RPMI8226 (cell line): Measurements from ENCODE around the gene XXYLT1.
A peak's percentile ranks its signal among the peaks of the same experiment; 100 is the strongest.
"Not testable (repeated sequence)": the region's sequence is repeated elsewhere in the genome, so short reads cannot be mapped to it uniquely, and the experiment has no call there.

Experiments
- DNase-seq: peaks from one replicate; pipeline ENCODE4 v3.0.0-alpha.2; 2015

Gene XXYLT1

DNA sequence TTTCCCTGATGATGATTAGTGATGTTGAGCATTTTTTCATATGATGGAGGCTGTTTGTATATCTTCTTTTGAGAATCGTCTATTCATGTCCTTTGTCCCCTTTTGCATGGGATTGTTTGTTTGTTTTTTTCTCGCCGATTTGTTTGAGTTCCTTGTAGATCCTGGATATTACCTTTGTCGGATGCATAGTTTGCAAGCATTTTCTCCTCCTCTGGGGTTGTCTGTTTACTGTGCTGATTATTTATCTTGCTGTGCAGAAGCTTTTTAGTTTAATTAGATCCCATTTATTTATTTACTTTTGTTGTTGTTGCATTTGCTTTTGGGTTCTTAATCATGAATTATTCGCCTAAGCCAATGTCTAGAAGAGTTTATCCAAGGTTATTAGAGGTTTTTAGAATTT is 232.8 kb downstream of the XXYLT1 start:
- no peak for DNase-seq

DNA sequence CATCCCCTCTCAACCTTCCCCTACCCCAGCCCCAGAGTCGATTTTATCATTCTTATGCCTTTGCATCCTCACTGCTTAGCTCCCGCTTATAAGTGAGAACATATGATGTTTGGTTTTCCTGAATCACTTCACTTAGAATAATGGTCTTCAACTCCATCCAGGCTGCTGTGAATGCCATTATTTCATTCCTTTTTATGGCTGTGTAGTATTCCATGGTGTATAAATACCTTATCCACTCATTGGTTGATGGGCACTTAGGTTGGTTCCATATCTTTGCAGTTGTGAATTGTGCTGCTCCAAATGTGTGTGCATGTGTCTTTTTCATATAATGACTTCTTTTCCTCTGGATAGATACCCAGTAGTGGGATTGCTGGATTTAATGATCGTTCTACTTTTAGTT is 233.4 kb downstream of the XXYLT1 start:
- not testable (repeated sequence) for DNase-seq

DNA sequence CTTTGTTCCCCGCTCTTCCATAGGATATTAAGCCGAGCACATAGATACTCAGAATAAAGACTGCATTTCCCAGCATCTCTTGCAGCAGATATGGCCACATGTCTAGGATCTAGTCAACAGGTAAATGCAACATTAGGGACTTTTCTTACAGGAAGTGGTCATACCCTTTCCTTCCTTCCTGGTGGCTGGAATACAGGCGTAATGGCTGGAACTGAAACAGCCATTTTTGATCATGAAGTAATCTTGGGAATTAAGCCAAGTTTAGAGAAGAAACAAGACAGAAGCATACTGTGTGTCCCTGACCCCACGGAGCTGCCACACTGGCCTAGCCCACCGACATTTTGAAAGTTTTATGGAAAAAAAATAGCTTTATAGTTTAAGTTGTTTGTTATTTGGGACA is 234.0 kb downstream of the XXYLT1 start:
- no peak for DNase-seq

GRCh38 chr3:195036574-195036973 is 234.4 kb downstream of the XXYLT1 start:
- DNase-seq: no peak

- no peak for DNase-seq
These were observed 234.8 kb downstream of the XXYLT1 start for GRCh38 chr3:195036203-195036505.

GRCh38 chr3:195035345-195036202 is 235.4 kb downstream of the XXYLT1 start:
- peak; percentile 27 for DNase-seq

DNA sequence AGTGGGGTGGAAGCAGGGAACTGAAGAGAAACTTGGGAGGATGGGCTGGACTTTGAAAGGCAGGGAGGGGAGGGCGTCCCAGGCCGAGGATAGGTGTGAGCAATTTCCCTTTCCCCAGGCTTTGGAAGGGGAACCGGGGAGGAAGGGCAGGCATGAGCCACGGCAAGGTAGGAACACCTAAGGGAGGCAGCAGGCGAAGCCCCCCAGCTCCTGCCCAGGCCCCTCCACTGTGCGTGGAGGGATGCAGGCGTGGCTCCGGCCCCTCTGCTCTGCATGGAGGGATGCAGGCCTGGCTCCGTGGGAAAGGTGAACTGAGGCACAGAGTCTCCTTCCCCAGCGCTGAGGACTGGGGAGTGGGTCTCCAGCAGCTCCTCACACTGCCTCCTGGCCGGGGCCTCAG is 236.4 kb downstream of the XXYLT1 start:
- DNase-seq: no peak

DNA sequence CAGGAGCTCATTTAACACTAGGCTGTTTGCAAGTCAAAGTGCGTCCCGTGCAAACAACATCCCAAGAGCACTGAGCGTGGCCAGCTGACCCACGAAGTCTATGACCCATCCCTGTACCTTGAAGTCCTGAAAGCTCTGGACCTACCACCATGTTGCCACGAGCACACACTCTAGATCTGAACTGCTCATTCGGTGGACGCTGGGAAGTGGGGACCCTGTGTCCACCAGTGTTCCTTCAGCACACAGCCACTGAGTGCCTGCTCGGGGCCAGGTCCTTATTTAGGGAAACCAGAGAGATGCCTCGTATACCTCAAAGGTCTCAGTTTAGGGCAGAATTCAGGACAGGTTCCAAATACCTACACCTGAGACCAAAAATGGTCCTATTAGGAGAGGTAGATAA is 236.9 kb downstream of the XXYLT1 start:
- no peak for DNase-seq

DNA sequence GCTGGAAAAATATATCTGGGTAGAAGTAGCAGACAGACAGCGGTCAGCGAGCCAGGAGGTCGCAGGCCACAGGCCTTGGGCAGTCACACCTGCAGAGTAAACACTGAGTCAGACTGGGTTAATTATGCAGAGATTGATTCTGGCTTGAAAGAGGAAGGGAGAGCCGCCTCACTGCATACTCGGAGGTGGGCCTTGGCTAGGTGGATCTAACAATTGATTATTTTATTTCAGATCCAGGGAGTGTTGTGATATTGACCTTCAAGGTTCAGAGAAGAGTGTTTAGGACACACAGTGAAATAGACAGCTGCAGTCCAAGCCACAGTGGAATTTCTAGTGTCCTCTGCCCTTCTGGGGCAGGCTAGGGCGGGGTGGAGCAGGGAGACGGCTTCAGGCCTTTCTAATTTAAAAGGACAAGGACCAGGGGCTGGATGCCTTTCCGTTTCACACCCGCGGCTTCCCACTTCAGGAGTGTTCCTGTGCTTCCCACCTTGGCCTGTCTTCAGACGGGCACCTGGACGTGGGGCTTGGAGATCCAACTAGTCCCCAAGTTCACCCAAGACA is 237.3 kb downstream of the XXYLT1 start:
- peak; percentile 73 for DNase-seq

- no peak for DNase-seq
These were observed 238.0 kb downstream of the XXYLT1 start for GRCh38 chr3:195032955-195033354.

- DNase-seq: no peak
These were observed 238.7 kb downstream of the XXYLT1 start for GRCh38 chr3:195032106-195032759.

- DNase-seq: no peak
These were observed 239.4 kb downstream of the XXYLT1 start for GRCh38 chr3:195031574-195032003.

DNA sequence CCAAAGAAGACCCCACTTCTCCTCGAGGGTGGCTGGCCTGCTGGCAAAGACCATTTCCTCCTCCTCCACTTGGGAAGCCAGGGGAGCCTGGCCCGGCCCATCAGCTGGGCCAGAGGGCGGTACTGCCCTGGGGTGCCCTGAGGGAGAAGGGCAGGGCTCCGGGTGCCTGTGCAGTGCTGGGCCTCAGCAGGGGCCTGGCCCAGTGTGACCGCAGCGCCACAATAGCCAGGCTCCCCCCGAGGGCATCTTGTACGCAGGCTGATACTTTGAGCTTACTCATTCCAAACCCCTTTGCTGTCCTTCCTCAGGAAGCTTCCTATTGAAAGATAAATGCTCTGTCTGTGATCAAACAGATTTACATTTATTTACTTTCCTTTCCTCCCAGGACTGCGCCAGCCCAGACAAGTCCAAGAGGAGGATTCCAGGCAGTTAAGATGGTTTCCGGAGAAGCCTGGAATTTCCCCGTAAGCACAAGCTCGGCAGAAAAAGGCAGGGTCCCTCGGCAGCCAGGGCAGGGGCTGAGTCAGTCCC is 240.1 kb downstream of the XXYLT1 start:
- DNase-seq: no peak

- no peak for DNase-seq
These were observed 241.9 kb downstream of the XXYLT1 start for GRCh38 chr3:195028877-195029606.

GRCh38 chr3:195025884-195026200 is 245.1 kb downstream of the XXYLT1 start:
- no peak for DNase-seq

GRCh38 chr3:195025056-195025883 is 245.7 kb downstream of the XXYLT1 start:
- no peak for DNase-seq

- no peak for DNase-seq
These were observed 247.0 kb downstream of the XXYLT1 start for GRCh38 chr3:195023989-195024388.

- no peak for DNase-seq
These were observed 247.4 kb downstream of the XXYLT1 start for GRCh38 chr3:195023576-195023975.

DNA sequence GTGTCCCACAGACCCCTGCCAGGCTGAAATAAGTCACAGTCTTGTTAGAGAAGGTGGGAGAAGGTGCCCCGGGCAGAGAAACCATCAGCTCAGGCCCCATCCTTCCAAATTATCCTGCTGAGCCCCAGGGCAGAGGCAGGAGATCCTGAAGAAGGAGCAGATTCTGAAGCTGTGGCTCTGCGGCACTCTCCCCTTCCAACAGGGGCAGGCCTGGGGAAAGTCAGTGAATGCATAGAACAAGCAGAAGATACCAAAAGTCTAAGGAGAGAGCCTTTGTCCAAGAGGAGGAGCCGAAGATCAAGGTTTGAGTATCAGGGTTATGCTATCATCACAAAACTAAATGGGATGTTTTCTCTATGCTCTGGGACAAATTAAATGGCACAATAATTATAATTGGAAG is 249.3 kb downstream of the XXYLT1 start:
- no peak for DNase-seq

GRCh38 chr3:195020921-195021320 is 250.0 kb downstream of the XXYLT1 start:
- DNase-seq: no peak

- no peak for DNase-seq
These were observed 250.8 kb downstream of the XXYLT1 start for GRCh38 chr3:195020185-195020584.

DNA sequence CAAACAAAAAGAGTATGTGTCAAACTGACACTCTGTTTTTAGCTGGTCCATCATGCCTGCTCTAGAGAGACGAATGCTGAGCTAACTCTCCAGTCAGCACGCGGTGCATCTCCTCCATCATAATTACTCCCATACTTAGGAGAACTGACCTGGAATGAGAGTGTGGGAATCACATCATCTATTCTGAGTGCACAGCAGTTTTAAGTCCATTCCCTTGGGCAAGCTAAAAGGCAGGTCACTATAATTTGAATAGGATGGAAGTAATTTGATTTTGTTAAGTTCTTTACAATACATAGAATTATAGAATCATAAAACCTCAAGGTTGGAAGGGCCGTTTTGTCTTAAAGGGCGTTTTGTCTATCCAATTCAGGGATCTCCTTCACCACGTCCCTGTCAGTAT is 251.6 kb downstream of the XXYLT1 start:
- DNase-seq: no peak
